A204.1 (cell line): ENCODE measurements around the gene SLC35D1.
"Not testable (repeated sequence)": the region's sequence is repeated elsewhere in the genome, so short reads cannot be mapped to it uniquely, and the experiment has no call there.

ENCODE experiments used
- FAIRE-seq: peaks from 2 replicates; lab custom pipeline; 2012; peaks lifted over from hg19 to GRCh38; lab: Jason Lieb, UNC

The SLC35D1 gene

GRCh38 chr1:67053785-67054772, at the start of gene SLC35D1:
Gene SLC35D1, minus strand, starts transcription at chr1:67054148. Its CDS starts 135 bp downstream, at chr1:67054013.
- no peak for FAIRE-seq

DNA sequence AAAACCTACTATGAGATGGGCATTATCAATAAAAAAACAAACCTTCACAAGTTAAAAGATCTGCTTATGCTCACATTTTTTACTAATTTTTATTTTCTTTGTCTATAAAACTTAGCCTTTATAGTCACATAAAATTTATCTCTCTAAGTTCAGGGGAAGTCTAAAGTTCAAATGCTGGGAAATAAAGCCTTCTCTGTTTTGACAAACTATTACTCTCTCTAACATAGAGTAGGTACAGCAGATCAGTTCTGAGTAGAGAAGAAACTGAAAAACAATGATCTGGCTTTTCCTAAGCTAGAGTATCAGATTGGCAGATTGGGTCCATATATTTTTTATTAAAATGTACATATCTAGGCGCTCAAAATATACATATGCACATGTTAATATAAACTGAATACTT, 49.6 kb upstream of the SLC35D1 start:
- no peak for FAIRE-seq

DNA sequence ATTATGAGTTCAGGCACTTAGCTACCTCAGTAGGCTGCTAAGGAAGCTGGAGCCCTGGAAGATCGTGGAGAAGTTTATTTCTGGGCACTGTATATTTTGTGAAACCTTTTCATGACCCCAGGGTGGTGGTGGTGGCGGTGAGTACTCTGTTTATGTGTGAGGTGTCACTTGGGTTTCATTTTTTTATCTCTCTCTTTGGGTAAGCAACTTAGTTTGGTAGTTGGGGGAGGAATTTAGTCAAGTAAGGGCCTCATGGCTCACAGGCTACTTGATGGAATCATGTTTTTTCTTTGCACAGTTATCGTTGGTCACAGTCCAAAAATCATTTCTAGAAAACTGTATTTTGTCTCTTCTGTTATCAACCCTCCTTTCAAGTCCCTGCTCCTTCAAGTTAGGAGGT, 46.9 kb upstream of the SLC35D1 start:
- FAIRE-seq, result no peak

- FAIRE-seq, result no peak
Observed at GRCh38 chr1:67097305-67097704, 43.4 kb upstream of the SLC35D1 start.

GRCh38 chr1:67094191-67094590, 40.2 kb upstream of the SLC35D1 start:
- no peak for FAIRE-seq

DNA sequence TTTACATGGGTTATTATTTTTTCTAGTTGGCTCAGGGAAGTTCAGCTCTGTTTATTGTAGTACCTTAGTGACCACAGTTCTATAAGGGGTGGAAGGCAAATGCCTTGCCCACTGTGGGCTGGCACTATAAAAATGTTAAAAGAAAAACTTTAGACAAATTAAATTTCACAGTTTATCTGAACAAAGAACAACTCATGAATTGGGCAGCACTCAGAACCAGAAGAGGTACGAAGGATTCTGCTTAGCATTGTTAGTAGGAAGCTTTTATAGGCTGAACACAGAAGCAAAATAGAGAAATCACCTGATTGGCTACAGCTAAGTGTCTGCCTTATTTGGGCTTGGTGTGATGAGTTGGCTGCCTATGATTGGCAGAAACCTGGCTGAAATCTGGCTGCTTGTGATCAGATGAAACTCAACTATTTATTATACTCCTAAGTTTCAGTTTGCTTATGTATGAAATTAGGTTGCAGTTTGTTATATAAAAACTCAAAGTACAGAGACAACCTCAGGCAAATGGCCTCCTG, 35.8 kb upstream of the SLC35D1 start:
- FAIRE-seq, result no peak

- FAIRE-seq, result no peak
Observed at GRCh38 chr1:67088440-67088839, 34.5 kb upstream of the SLC35D1 start.

GRCh38 chr1:67085326-67085725, 31.4 kb upstream of the SLC35D1 start:
- FAIRE-seq, result no peak

GRCh38 chr1:67084765-67085318, 30.9 kb upstream of the SLC35D1 start:
- FAIRE-seq, result no peak

- FAIRE-seq, result no peak
Observed at GRCh38 chr1:67078291-67078690, 24.3 kb upstream of the SLC35D1 start.

DNA sequence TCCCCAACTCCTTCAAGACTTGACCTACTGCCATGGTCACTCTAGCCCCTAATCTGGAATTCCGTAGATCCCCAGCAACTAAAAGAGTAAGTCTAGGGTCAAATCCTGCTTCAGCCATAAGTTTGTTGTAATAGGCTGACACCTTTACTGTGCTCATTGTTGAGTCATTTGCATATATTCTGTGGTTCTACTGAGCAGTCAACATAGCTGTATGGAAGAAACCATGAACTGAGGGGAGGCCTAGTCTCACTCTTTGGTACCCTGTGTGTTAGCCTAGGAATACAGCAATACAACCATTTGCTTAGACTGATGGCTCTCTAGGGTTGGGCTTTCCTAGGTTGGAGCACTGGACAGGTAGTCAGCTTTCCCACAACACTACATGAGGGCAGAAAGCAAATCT, 23.6 kb upstream of the SLC35D1 start:
- FAIRE-seq, result no peak

GRCh38 chr1:67072749-67073148, 18.8 kb upstream of the SLC35D1 start:
- FAIRE-seq, result no peak

DNA sequence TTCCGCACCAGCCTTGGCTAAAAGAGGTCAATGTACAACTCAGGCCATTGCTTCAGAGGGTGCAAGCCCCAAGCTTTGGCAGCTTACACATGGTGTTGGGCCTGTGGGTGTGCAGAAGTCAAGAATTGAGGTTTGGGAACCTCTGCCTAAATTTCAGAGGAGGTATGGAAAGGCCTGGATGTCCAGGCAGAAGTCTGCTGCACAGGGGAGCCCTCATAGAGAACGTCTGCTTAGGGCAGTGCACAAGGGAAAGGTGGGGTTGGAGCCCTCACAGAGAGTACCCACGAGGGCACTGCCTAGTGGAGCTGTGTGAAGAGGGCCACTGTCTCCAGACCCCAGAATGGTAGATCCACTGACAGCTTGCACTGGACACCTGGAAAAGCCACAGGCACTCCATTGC, 13.7 kb upstream of the SLC35D1 start:
- not testable (repeated sequence) for FAIRE-seq

GRCh38 chr1:67062412-67062811, 8.5 kb upstream of the SLC35D1 start:
- no peak for FAIRE-seq

- no peak for FAIRE-seq
Observed at GRCh38 chr1:67061266-67061665, 7.3 kb upstream of the SLC35D1 start.

- no peak for FAIRE-seq
Observed at GRCh38 chr1:67060811-67061218, 6.9 kb upstream of the SLC35D1 start.

- FAIRE-seq, result no peak
Observed at GRCh38 chr1:67059346-67059745, 5.4 kb upstream of the SLC35D1 start.

- no peak for FAIRE-seq
Observed at GRCh38 chr1:67058761-67059160, 4.8 kb upstream of the SLC35D1 start.

DNA sequence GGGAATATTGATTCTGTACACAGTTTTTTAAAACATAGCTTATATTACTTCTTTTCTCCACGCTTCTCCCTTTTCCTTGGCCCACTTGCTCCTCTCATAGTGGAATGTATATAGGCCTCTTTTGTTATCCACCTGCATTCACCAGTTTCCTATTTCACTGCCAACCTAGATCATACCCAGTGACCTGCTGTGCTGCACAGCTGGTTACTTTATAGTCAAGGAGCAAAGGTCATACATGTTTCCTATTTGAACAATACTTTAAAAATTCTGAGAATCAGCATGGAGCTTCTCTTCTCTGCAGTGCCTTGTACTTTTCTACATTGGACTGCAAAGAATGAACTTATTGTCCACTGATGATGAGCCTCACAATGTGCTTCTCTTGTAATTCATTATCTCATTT, 4.3 kb upstream of the SLC35D1 start:
- FAIRE-seq, result no peak

DNA sequence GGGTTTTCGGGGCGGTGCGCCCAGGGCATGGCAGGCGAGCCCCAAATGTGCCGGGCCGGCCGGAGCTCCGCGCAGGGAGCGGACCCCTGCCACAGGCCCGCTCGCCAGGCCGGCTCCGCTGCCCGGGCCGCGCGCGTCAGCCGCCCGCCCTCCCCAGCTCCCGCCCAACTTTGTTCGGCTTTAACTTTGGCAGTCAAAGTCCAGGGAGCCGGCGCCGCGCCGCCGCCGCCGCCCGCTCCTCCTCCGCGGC, 488 bp downstream of the SLC35D1 start:
- no peak for FAIRE-seq

- FAIRE-seq, result no peak
Observed at GRCh38 chr1:67052741-67053534, 1.0 kb downstream of the SLC35D1 start.

- FAIRE-seq, result no peak
Observed at GRCh38 chr1:67051196-67051595, 2.8 kb downstream of the SLC35D1 start.
